ENCODE results near the gene H6PD. TPM values are rescaled to one million over a fixed set of nuclear protein-coding genes. Genes with fewer than 3 reads are reported as not detected.

H6PD gene
- total RNA-seq, 1 experiment from 2014 or later, result 10.0 TPM

- DNase-seq (ENCODE audit: low spot score), result no peak
These were observed 27.5 kb upstream of the H6PD start for GRCh38 chr1:9207086-9207485.

GRCh38 chr1:9207715-9208114, 26.9 kb upstream of the H6PD start:
- DNase-seq (ENCODE audit: low spot score), result no peak

DNA sequence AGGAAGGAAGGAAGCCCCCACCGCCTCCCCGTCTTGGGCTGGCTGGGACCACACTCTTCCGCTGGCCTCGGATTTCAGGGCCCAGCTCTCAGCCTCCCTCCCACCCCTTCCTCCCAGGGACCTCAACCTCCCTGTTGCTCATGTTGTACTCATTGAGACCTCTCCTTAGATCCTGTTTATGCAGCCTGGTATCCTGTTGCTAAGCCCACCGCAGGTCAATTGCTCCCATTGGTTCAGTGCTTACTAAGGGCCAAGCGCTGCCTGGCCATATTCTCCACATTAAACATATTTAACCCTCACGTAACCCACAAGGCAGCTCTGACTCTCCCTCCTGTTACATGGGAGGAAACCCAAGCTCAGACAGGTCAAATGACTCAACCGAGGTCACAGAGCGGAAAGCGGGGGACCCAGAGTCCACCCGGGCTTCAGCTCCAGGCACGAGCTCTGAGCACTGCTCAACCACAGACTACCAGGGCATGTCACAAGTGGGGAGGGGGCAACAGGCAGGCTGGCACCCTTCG, 23.2 kb upstream of the H6PD start:
- no peak for DNase-seq (ENCODE audit: low spot score)

DNA sequence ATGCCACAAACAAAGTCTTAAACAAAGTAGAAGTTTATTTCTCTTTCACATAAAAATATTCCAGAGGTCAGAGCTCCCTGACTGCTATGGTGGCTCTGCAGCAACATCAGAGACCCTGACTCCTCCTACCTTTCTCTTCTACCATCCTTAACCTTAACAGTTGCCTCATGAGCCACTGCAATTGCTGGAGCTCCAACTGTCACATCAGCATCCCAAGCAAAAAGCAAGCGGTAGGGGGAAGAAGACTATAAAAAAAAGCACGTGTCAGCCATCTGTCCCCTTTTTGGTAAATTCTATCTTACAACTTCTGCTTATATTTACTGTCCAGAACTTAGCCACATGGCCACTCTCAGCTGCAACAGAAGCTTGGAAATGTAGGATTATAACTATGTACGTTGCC, 21.8 kb upstream of the H6PD start:
- no peak for DNase-seq (ENCODE audit: low spot score)

- DNase-seq (ENCODE audit: low spot score), result no peak
These were observed 20.6 kb upstream of the H6PD start for GRCh38 chr1:9213956-9214355.

- no peak for DNase-seq (ENCODE audit: low spot score)
These were observed 15.7 kb upstream of the H6PD start for GRCh38 chr1:9218917-9219316.

- no peak for DNase-seq (ENCODE audit: low spot score)
These were observed 11.5 kb upstream of the H6PD start for GRCh38 chr1:9222846-9223625.

- DNase-seq (ENCODE audit: low spot score), result no peak
These were observed 9.7 kb upstream of the H6PD start for GRCh38 chr1:9224664-9225410.

DNA sequence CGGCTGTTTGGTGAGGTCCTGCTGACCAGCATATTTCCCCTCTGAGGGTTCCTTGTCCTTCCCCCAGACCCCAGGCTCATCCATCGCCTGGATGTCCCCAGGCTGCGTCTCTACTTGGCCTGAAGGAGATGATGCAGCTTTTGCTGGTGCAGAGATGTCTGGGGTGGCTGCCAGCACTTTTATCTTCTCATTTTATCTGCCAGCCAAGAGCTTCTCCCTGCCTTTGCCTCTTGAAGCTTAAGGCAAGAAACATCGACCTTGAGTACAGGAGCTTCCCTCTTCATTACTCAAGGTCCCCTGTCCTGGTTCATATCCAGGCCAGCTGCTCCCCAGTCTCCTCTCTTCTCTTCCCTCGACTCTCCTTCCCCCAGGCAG, 9.2 kb upstream of the H6PD start:
- no peak for DNase-seq (ENCODE audit: low spot score)

DNA sequence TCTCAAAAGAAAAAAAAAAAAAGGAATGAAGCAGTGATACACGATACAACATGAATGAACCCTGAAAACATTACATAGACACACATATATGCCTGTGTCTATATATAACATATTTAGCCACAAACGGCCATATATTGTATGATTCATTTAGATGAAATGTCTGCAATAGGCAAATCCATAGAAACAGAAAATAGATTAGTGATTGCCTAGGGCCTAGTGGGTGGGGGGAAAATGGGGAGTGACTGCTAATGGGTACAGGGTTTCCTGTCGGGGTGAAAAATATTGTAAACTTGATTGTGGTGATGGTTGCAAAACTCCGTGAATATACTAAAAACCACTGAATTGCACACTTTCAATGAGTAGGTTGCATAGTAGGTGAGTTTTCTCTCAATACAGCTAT, 6.0 kb upstream of the H6PD start:
- no peak for DNase-seq (ENCODE audit: low spot score)

- DNase-seq (ENCODE audit: low spot score), result no peak
These were observed 5.0 kb upstream of the H6PD start for GRCh38 chr1:9229549-9229948.

- DNase-seq (ENCODE audit: low spot score), result no peak
These were observed 3.6 kb upstream of the H6PD start for GRCh38 chr1:9230869-9231533.

DNA sequence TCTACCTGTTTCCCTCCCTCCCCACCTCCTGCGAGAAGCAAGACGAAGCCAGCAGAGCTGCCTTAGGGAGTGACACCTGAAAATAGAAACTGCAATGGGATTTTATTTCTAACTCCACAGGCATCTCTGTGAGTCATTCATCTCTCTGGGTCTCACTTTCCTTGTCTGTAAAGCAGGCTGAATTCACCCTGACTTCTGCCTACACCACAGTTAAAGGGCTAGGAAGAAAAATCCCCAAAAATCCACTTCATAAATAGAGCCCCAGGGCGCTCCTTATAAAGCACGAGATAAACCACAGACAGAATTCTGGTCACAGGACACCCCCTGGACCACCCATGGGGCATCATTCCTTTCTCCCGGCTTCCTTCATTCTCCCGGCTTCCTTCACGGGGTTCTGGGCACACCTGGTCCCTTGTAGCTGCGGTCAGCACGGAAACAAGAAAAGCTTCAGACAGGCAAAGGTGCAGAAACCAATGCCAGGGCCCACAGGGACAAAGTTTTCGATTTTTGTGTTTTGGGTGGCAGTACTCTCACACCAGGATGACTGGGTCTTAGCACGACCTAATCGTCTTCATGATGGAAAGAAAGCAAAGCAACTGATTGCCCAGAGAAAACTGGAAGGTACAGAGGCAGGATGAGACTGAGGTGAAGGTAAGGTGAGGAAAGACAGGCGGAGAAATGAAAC, 2.8 kb upstream of the H6PD start:
- DNase-seq (ENCODE audit: low spot score), result no peak

- DNase-seq (ENCODE audit: low spot score), result no peak
These were observed 1.2 kb upstream of the H6PD start for GRCh38 chr1:9233241-9233941.

DNA sequence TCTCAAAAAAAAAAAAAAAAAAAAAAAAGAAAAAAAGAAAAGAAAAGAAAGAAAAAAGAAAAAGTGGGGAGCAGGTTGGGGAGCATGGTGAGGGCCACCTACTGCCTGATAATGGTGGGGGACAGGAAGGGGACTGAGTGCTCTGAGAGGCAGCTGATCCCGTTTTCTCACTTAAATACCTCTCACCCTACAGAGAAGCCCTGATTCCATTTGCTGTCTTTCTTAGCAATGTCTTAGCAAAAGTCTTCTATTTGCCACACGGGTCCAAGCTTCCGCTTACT, 692 bp upstream of the H6PD start:
- no peak for DNase-seq (ENCODE audit: low spot score)

- peak; percentile 41 for DNase-seq (ENCODE audit: low spot score)
These were observed 504 bp downstream of the H6PD start for GRCh38 chr1:9235096-9235459.

GRCh38 chr1:9235560-9235959, 986 bp downstream of the H6PD start:
- DNase-seq (ENCODE audit: low spot score), result no peak

DNA sequence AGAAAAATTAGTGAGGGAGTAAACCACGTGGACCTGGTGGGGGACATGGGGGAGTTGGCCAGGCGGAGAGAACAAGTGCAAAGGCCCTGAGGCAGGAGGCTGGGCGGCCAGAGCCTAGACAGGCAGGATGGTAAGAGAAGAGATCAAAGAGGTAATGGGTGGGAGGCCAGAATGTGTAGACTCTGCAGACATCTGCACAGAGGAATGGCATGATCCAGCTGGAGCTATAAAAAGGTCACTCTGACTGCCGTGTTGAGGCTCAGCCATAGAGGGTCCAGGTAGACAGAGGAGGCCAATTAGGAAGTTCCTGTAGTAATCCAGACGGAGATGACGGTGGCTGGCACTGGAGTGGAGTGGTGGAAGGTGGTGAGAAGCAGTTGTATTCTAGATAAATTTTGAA, 3.6 kb downstream of the H6PD start:
- no peak for DNase-seq (ENCODE audit: low spot score)

- DNase-seq (ENCODE audit: low spot score), result no peak
These were observed 4.0 kb downstream of the H6PD start for GRCh38 chr1:9238550-9238949.

GRCh38 chr1:9239622-9240401, 5.2 kb downstream of the H6PD start:
- no peak for DNase-seq (ENCODE audit: low spot score)
